SU-DHL-6 (cell line): ENCODE data around the gene KLHL40.

Experiments used
- CTCF ChIP-seq: fragments of 200-600 bp; sonication (generic); IDR thresholded peaks from one replicate; pipeline ENCODE4 v1.5.1; 2017; ENCODE audit warnings: antibody characterized with exemption, mild to moderate bottlenecking, low read length, moderate library complexity; ENCODE audit not compliant: insufficient read depth, poor library complexity, severe bottlenecking
- EZH2phosphoT487 ChIP-seq: fragments of 200-600 bp; sonication (generic), shearing (Covaris generic); conservative IDR thresholded peaks from 2 replicates; pipeline ENCODE4 v1.6.1; 2018; ENCODE audit warnings: mild to moderate bottlenecking, antibody characterized with exemption, low read length, moderate library complexity, mixed read lengths

GRCh38 chr3:42668793-42669217 lies 16.5 kb upstream of the KLHL40 start:
- TF ChIP-seq CTCF = no peak
- no peak for TF ChIP-seq EZH2phosphoT487
